ENCODE results near the gene TCHHL1.
"Not testable (repeated sequence)": the region's sequence is repeated elsewhere in the genome, so short reads cannot be mapped to it uniquely, and the experiment has no call there.

TCHHL1 gene

GRCh38 chr1:152084853-152085252 is 4.0 kb downstream of the TCHHL1 start:
- no peak for FAIRE-seq

DNA sequence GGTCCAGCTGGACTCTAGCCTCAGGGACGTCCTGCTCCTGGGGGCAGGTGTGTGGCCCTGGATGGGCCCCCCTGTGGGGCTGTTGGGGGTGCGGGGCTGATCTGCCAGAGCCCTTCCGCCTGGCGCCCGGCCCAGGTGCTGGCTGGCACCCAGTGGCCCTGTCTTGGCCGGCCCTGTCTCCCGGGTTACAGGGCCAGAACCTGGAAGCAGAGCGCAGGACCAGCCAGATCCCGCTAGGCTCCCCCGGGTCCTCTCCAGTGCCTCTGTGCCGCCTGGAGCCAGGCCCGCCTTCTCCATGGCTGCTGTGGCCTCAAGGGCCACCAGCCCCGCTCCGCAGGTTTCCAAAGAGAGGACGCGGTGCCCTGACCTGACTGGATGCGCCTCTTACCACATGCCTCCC is 7.8 kb downstream of the TCHHL1 start:
- FAIRE-seq = not testable (repeated sequence)

DNA sequence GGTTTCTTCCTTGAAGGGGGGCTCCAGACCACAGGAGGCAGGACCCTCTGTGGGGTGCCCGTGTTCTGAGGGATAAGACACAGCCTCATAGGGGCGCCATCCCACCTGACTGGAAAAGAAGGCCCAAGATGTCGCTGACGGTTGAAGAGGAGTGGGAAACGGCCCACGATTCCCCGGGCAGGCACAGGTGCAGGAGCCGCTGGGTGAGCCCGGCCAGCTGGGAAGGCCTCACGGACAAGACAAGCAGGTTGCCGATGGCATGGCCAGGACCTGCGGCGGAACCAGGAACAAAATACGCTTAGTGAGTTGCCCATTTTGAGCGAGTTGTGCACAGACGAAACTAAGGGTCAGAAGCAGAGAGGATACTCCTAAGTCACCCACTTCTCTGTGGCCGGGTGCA is 8.4 kb downstream of the TCHHL1 start:
- FAIRE-seq = not testable (repeated sequence)

DNA sequence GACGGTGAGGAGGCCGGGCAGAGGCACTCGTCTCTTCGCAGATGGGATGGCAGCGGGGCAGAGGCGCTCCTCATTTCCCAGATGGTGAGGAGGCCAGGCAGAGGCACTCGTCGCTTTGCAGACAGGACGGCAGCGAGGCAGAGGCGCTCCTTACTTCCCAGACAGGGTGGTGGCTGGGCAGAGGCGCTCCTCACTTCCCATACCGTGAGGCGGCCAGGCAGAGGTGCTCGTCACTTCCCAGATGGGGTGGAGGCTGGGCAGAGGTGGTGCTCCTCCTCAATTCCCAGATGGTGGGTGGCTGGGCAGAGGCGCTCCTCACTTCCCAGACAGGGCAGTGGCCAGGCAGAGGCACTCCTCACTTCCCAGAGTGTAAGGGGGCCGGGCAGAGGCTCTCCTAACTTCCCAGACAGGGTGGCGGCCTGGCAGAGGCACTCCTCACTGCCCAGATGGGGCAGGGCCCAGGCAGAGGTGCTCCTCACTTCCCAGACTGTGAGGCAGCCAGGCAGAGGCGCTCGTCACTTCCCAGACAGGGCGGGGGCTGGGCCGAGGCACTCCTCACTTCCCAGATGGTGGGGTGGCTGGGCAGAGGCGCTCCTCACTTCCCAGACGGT is 9.9 kb downstream of the TCHHL1 start:
- no peak for FAIRE-seq

DNA sequence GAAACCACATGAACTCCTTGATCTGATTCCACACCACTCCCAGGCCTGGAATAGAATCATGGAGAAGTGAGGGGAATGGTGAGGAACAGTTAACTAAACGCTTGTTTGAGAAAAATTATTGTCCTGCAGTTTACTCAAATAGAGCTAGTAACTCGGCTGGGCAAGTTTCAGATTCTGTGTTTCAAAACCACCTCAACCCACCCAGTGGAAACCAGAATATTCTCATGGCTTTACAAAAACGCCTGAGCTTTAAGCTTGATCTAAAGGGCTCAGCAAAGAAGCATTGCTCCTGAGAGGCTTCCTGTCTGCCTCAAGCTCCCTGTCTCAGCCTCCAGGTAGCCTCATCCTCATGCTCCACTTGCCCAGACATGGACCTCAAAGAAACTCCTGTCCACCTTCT is 16.6 kb downstream of the TCHHL1 start:
- FAIRE-seq = no peak

DNA sequence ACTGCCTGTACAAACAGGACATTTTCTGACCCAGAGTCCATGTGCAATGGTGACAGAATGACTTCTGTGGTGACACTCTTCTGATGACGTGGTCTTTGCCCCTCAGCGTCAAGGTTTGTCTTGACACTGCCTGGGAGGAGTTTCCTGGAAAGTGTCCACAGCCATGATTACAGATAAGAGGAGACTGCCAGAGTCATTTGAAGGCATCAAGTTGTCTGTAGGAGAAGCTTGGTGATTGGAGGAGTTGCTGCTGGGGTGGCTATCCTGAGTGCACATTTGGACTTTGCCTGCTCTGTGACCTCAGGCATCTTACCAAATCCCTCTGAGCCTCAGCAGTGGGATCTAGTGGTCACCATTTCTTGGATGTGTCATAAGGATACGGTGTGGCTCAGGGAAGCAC is 17.7 kb downstream of the TCHHL1 start:
- FAIRE-seq = no peak

GRCh38 chr1:152067929-152068328 is 20.9 kb downstream of the TCHHL1 start:
- no peak for FAIRE-seq

DNA sequence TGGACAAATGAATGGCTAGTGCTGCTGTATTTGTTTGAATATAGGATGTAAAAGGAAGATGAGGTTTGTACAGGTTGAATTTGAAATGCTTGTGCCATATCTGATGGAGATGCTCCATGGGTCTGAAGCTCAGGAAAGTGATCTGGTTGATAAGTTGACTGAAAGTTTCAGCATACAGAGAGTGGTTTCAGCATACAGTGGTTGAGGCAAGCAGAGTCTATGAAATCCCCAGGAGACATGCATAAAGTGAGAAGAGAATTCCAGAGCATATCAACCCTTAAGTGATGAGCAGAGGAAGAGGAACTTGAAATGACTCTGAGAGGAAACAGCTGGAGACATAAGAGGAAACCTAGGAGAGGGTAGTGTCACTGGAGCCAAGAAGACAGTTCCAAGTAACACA is 21.7 kb downstream of the TCHHL1 start:
- FAIRE-seq = no peak

DNA sequence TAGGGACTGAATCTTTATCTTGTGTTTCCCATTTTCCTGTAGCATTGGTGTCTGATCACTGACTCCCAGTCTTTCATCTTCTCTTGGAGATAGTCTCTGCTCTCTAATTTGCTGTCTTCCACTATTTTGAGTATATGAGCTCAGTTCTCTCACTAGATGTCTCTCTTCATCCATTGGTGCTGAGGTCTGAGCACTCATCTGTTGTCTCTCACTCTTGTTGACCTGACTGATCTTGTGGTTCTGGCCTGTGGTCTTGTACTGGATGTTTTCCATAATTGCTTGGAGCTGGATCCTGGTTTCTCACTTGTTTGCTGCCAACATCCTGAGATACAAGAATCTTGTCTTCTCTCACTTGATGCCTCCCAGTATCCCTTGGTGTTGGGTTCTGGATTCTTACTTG is 26.9 kb downstream of the TCHHL1 start:
- FAIRE-seq = no peak

GRCh38 chr1:152053375-152053774 is 35.5 kb downstream of the TCHHL1 start:
- FAIRE-seq = no peak

GRCh38 chr1:152052606-152053005 is 36.3 kb downstream of the TCHHL1 start:
- no peak for FAIRE-seq

DNA sequence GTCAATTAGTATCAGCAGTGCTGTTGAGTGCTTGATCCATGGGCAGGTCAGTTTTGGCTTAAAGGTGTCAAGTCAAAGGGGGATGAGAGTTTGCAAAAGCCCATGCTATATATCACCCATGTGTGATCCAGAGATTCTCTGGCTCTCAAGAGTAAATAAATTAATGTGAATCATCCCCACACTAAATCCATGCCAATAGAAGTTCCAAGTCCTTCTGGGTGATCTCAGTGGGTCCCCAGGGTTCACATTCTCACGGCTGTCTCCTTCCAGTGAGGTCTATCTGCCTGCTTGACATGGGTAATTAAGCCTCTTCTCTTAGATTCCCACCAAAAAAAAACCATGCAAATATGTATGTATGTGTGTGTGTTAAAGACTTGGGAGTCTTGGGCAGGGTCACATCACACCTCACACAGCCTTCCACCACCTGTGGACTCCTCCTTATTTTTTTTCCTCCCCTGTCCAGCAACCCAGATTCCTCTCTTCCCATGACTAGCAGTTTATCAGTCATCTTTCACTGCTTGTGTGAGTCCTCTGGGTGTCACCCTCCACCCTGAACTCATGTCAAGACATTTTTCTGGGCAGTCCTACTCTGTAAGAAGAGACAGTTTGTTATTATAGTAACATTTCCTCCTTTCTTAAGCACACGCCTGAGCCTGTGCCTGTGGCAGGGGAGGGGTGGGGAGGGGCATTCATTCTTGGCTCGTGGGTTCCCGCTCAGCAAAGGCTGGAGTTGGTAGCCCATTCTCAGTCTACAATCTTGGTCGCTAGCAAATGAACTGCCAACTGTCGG is 37.8 kb downstream of the TCHHL1 start:
- FAIRE-seq = no peak

- no peak for FAIRE-seq
Measured at GRCh38 chr1:152049291-152050083, 39.4 kb downstream of the TCHHL1 start.

GRCh38 chr1:152048416-152049009 is 40.4 kb downstream of the TCHHL1 start:
- no peak for FAIRE-seq

- no peak for FAIRE-seq
Measured at GRCh38 chr1:152047730-152048415, 41.0 kb downstream of the TCHHL1 start.

DNA sequence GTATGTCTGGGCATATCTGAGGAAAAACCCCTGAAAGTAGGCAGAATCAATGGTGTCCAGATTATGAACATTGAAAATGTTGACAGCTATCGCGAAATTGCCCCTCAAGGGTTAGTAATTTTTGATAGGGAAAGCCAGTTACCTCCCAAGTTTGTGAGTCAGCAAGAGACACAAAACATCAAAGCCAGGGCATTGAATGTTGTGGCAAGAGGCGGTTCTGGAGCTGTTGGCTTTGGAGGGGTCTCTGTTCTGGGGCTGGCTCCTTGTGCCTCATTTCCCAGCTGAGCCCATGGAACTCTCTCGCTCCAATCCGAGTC is 41.5 kb downstream of the TCHHL1 start:
- FAIRE-seq = no peak

- FAIRE-seq = no peak
Measured at GRCh38 chr1:152044386-152044785, 44.5 kb downstream of the TCHHL1 start.

- FAIRE-seq = no peak
Measured at GRCh38 chr1:152043870-152044269, 45.0 kb downstream of the TCHHL1 start.

DNA sequence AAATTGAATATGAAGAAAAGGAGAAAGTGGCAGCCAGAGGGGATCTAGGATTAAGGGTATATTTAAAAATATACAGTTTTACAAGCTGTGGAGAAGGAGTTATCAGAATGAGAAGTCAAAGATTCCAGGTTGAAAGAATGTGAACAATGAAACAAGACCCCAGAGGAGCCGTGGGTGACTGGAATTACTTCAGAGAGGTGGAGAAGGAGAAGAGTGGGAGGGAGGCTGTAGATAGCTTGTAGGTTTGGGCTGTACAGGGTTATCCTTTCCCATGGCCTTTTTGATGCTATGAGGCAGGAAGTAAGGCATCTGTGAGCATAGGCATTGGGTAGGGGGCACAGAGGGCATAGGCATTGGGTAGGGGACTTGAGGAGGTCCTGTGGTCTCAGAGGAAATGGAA is 46.8 kb downstream of the TCHHL1 start:
- no peak for FAIRE-seq

- no peak for FAIRE-seq
Measured at GRCh38 chr1:152039886-152040285, 49.0 kb downstream of the TCHHL1 start.

DNA sequence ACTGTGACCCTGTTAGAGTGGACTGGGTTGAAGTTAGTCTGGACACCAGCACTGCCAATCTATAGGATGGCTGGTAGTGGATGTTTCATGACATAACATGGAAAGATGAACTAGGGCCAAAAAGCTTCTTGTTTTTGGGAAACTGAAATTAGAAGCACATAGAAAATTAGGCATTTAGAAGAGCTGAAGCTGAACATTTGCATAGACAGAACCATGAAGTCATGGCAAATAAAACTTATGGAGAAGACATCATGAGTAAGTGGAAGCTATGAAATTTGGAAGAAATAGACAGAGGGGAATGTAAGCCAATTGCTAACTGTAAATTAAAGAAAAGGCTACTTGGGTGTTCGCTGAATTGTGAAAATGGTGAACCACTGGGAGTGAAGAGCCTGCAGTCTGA is 49.4 kb downstream of the TCHHL1 start:
- FAIRE-seq = no peak

DNA sequence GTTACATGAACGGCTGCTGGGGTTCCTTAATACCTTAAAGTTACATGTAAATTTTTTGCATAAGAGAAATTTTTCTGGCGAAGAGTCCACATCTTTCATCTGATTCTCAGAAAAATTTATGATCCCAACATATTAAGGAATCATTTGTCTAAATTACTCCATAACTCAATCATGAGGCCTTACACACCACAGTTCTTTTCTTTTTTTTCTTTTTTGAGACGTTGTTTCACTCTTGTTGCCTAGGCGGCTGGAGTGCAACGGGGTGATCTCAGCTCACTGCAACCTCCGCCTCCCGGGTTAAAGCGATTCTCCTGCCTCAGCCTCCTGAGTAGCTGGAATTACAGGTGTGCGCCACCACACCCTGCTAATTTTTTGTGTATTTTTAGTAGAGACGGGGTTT is 50.0 kb downstream of the TCHHL1 start:
- FAIRE-seq = no peak

Data from colon (tissue), 2 donors.